NB4 (cell line): Measurements from ENCODE around the gene LZTS3.
"Not testable (repeated sequence)": the region's sequence is repeated elsewhere in the genome, so short reads cannot be mapped to it uniquely, and the experiment has no call there.

Experiments used
- DNase-seq: peaks from one replicate; pipeline ENCODE4 v3.0.0; 2010; ENCODE audit warnings: low read depth
- H3K4me3 ChIP-seq: one replicate; pipeline ENCODE4 v1.5.1; 2011; ENCODE audit warnings: mild to moderate bottlenecking, low read depth, low read length, moderate library complexity
- CTCF ChIP-seq: IDR thresholded peaks from one replicate; pipeline ENCODE4 v1.5.1; 2012; ENCODE audit warnings: low read depth, low read length
- MAX ChIP-seq: IDR thresholded peaks from 2 replicates; pipeline ENCODE4 v1.6.1; 2011; ENCODE audit warnings: low read depth, low read length
- MYC ChIP-seq: IDR thresholded peaks from 2 replicates; pipeline ENCODE4 v1.6.1; 2011; ENCODE audit warnings: low read depth, low read length
- POLR2A ChIP-seq: IDR thresholded peaks from 2 replicates; pipeline ENCODE4 v1.6.1; 2011; ENCODE audit warnings: mild to moderate bottlenecking; ENCODE audit not compliant: insufficient read length; ENCODE audit errors: extremely low read depth

The LZTS3 gene

GRCh38 chr20:3133155-3133554 is 40.2 kb downstream of the LZTS3 start:
- TF ChIP-seq MAX (no peak), MYC (no peak), POLR2A (no peak), CTCF (no peak)
- no peak for DNase-seq
- no peak overlapping the region for H3K4me3 ChIP-seq

- no peak for DNase-seq
- no peak overlapping the region for H3K4me3 ChIP-seq
- TF ChIP-seq MAX (no peak), POLR2A (no peak), MYC (no peak), CTCF (no peak)
Observed at GRCh38 chr20:3130051-3130600, 43.2 kb downstream of the LZTS3 start.

- no peak overlapping the region for H3K4me3 ChIP-seq
- no peak for DNase-seq
- TF ChIP-seq MAX (no peak), CTCF (no peak), MYC (no peak), POLR2A (no peak)
Observed at GRCh38 chr20:3129094-3129493, 44.3 kb downstream of the LZTS3 start.

GRCh38 chr20:3128275-3128984 is 44.9 kb downstream of the LZTS3 start:
- TF ChIP-seq MYC (no peak), POLR2A (no peak), MAX (no peak), CTCF (no peak)
- no peak for DNase-seq
- no peak overlapping the region for H3K4me3 ChIP-seq

- no peak for TF ChIP-seq MYC
- TF ChIP-seq CTCF: no peak
- no peak for TF ChIP-seq MAX
- TF ChIP-seq POLR2A: no peak
- no peak for DNase-seq
- H3K4me3 ChIP-seq: no peak overlapping the region
Observed at GRCh38 chr20:3126527-3126859, 46.9 kb downstream of the LZTS3 start.

GRCh38 chr20:3125776-3126526 is 47.4 kb downstream of the LZTS3 start:
- DNase-seq, H3K4me3 ChIP-seq: not testable (repeated sequence)

GRCh38 chr20:3124773-3125560 is 48.4 kb downstream of the LZTS3 start:
- not testable (repeated sequence) for H3K4me3 ChIP-seq, DNase-seq

GRCh38 chr20:3124163-3124562 is 49.2 kb downstream of the LZTS3 start:
- not testable (repeated sequence) for H3K4me3 ChIP-seq, DNase-seq
